Ramos (cell line): ENCODE results near the gene IRX2.

Source experiments
- in situ Hi-C: fragments of 300-500 bp; cut with MboI; formaldehyde crosslinking; loops from one replicate; pipeline ENCODE4 v1.14.3; 2022; ENCODE audit warnings: low sequenced_read_pairs; ENCODE audit not compliant: unreplicated experiment

IRX2 gene

GRCh38 chr5:2756211-2757152 lies 5.0 kb upstream of the IRX2 start:
- in situ Hi-C loops: no loop called here

GRCh38 chr5:2755681-2756171 lies 4.2 kb upstream of the IRX2 start:
- in situ Hi-C loops: no loop called here

- in situ Hi-C loops: no loop called here
Measured at GRCh38 chr5:2755076-2755680, 3.7 kb upstream of the IRX2 start.

DNA sequence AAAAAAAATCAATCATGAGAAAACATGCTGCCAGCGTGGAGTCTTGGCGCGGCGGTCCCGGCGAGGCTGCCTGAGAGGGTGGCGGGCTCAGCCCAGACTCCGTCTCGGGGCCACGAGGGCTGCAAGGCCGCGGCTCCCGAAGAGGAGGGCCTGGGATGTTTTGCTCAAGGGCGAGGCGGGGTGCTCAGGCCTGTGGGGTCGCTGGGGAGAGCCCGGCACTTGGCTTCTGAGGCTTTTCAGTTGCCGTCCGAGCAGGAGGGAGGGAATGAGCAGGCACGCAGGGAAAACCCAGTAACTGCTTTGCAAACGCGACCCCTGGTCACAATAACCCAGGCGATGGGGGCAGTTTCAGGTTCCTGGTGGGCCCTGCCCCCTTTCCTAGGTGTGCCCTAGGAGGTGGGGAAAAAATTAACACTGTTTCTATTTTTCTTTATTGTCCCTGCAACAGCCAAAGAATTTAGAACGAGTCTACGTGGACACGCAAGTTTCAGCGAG lies 3.2 kb upstream of the IRX2 start:
- in situ Hi-C loops: no loop called here

DNA sequence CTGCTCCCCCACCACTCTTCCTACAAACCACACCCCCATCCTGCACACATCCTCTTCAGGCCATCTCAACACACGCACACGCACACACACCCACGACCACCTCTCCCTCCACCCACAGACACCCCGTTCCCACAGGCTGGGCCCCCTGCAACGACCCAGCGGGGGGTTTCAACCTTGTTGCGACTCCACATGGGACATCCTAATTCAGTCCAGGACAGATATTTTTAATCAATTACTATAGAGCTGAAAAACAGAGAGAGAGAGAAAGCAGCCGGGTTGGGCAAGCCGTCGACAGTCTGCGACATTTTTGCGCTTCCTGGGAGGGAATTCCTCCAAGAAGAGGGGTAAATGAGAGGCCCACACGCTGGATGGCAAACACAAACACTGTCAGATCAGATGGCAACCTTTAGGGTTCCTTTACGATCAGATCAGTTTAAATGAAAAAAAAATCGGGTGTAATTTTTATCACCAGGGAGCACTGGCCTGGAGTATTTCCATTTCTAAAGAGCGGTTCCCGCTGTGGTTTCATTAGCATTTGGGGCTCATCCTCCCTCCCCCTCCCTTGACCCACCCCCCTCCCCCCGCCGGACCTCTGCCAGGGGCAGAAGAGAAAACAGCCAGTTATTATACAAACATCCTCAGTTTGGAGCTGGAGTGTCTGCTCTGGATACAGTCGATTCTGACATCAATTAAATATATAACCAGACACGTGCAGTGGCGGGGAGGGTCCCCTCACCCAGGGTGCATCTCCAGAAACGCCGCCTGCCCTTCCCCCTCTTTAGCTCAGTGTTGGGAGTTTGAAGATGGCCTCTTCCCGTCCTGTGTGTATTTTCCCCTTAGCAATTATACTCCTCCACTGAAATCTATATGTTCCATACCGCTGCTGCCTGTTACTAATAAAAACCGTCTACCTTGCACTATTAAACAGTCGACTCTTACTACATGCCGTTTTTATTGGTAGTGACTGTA lies 2.3 kb upstream of the IRX2 start:
- in situ Hi-C loops: no loop called here

DNA sequence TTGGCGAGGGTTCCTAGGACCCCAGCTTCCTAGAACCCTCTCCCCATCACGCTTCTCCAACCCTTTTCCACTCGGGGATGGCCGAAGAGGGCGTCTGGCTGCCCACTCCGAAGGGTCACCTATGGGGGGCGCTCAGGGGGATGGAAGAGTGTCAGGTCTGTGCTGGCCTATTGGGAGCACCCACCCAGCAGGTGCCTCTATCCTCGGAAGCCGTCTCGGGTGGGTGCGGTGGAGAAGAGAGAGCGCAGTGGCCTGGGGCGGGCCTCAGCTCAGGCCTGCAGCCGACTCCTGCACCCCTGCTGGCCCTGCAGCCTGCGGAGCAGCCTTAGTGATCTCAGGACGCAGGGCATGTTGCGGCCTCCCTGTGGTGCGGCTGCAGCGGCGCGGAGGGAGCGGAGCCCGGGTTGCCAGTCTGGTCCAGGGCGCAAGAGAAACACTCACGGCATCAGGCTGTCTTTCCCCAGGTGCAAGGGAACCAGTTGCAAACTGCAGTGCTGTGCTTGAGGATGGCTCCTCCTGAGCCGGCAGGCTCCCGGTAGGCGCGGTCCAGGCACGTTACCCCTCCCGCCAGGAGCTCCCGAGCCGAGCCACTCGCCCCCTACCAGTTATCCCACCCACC lies 1.5 kb upstream of the IRX2 start:
- in situ Hi-C loops: no loop called here

DNA sequence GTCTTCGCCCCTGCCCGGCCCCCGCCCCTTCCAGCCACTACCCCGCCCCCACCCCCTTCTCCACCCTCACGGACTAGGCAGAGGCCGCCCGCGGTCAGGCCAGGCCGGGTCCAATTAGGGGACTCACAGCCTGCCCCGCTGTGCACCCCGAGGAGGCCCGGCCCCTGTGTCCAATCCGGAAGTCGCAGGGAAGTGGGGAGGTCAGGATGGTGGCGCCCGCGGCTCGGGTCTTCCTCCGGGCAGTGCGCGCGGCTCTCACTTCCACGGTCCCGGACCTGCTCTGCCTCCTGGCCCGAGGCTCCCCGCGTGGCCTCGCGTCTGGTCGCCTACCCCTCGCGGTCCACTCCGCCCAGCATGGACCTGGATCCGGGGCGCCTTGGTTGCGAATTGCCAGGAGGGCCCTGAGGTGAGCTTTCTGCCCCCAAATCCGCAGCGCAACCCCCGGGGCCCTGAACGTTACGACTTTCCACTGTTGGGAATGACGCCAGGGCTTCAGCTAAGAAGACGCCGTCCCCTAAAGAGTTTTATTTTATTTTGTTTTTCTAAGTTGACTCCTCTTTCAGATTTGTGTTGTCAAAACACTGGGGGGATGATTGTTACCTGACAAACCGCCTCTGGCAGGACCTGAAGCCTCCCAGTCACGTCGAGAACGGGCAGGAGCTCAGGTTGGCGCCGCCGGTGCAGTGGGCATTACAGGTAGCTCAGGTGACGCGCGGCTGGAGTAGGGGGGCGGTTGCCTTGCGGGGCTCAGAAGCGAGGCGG lies 763 bp upstream of the IRX2 start:
- in situ Hi-C loops: no loop called here

GRCh38 chr5:2750758-2751464 lies 566 bp downstream of the IRX2 start:
- in situ Hi-C loops: no loop called here

- in situ Hi-C loops: no loop called here
Measured at GRCh38 chr5:2750026-2750757, 1.3 kb downstream of the IRX2 start.

- in situ Hi-C loops: no loop called here
Measured at GRCh38 chr5:2749514-2750025, 1.9 kb downstream of the IRX2 start.

DNA sequence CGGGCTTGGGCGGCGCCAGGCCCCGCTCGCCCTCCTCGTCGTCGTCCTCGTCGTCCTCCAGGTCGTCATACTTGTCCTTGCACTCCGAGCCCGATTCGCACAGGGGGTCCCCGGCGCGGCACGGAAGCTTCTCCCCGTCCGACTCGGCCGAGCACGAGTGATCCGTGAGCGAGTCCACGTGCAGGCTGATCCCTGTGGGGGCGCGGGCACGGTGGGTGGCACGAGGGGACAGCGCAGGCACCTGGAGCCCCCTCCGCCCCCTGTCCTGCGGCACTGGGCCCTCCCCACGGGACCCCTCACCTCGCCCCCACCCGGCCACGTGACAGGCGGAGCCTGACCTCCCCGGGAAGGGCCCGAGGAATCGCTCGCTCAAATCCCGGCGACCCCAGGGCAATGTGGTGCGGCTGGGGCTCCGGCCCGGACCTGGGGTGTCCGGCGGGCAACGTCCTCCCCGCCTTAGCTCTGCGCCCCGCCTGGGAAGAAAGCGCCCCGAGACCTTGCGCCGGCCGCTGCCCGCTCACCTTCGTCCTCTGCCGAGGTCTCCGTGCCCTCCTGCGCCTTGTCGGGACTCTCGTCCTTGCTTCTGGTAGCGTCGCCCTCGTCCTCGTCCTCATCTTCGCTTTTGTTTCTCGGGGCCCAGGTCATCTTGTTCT lies 2.5 kb downstream of the IRX2 start:
- in situ Hi-C loops: no loop called here

DNA sequence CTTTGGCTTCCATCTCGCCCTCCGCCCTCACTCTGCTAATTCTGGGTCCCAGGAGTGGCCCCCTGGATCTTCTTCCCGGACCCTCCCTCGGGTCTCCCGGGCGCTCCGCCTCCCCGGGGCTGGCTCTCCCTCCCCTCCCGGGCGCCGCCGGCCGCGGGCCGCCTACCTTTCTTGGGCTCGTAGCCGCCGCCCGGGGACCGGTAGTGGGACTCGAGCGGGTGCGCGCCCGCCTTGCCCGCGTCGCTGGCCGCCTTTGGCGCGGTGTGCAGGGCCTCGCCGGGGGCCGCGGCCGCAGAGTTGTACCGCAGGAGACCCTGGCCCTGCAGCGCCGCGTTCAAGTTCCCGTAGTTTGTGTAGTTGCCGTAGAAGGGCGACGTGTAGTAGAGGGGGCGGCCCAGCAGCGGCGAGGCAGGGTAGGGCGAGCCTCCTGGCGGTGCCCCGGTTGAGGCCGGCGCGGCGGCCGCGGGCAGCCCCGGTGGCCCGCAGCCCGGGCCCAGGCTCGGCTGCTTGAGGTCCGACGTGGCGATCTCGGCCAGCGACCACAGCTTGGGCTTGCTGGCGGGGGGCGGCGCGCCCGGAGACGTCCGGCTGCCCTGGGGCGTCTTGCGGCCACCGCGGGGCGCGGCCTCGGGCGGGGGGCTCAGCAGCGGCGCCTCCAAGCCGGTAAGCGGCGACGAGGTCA lies 3.2 kb downstream of the IRX2 start:
- in situ Hi-C loops: no loop called here

DNA sequence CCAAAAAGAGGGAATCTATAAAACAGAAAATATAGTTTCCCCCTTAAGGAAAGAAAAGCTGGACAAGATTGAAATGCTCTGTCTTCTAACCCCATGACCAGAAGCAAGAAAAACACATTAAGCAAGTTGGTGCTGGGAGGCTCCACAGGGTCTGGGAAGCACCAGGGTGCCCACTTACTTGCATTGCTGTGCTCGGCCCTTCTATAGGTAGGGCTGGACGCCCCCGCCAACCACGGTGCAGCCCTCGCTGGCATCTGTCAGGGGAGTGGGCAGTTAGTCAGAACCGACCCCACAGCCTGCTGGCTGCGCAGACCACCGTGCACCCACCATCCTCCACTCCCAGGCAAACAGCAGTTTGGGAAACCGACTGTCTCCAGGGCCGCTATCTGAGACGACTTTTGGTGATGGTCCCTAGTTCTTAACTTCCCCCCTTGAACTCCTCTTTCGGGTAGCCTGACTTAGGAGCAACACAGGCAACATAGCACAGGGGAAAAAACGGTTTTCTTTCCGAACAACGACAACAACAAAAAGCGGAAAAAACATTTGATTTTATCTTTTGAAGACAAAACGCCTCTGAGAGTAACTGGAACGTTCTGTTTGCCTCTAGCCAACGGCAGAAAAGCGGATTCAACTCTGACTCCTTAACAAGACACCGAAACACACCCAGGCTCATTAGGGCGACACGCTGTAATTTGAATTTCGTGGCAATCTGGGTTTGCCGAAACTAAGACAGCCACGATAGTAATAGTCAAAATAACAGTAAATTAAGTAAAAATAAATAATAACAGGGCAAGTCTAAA lies 3.9 kb downstream of the IRX2 start:
- in situ Hi-C loops: no loop called here

DNA sequence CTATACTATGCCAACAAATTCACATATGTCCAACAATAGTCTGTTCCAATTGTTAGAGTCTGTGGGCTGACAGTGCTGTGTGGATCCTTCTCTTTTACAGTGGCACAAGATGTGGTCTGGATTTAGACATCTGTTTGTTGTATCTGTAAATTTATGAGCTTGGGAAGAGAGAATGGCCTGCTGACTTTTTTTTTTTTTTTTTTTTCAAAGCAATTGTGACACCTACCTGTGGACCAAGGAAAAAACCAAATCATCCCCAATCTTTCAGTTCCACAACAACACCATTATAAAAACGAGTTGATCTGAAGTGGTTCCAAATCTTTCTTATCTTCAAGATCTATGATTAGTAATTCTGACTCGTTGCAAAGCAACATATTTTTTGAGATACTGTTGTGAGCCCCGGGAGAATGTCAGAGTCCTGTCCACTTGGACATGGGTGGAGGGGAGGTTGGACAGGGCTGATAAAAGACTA lies 4.9 kb downstream of the IRX2 start:
- in situ Hi-C loops: no loop called here

GRCh38 chr5:2744485-2744884 lies 7.0 kb downstream of the IRX2 start:
- in situ Hi-C loops: no loop called here
